Adipose tissue (tissue), 3 donors: ENCODE measurements around the gene FAM110D. TPM values are rescaled to one million over a fixed set of nuclear protein-coding genes. Genes with fewer than 3 reads are reported as not detected.

ENCODE experiments used
- H3K27ac ChIP-seq: one replicate; pipeline ENCODE4 v1.5.1; 2013; ENCODE audit warnings: low read depth, low read length
- WGBS, 3 donors: extraction: QIAGEN DNeasy Blood & Tissue Kit; methylation state at CpG; one replicate each; pipeline ENCODE4 v1.1.7; 2013; 5-methylcytosine and 5-hydroxymethylcytosine counted together
- polyA plus RNA-seq, 3 donors: library from polyadenylated mRNA; stranded (reverse); fragments of 200-250 nt; gene quantifications; one replicate each; pipeline ENCODE4 v1.2.3, GENCODE V29; 2013
- donor health status: healthy with polysubstance abuse.
- donor health status: Bipolar disorder and iron deficiency.
- donor health status: healthy.

Gene FAM110D
- polyA plus RNA-seq, 3 donors = 1.5 to 13.4 (median 13.3) TPM

DNA sequence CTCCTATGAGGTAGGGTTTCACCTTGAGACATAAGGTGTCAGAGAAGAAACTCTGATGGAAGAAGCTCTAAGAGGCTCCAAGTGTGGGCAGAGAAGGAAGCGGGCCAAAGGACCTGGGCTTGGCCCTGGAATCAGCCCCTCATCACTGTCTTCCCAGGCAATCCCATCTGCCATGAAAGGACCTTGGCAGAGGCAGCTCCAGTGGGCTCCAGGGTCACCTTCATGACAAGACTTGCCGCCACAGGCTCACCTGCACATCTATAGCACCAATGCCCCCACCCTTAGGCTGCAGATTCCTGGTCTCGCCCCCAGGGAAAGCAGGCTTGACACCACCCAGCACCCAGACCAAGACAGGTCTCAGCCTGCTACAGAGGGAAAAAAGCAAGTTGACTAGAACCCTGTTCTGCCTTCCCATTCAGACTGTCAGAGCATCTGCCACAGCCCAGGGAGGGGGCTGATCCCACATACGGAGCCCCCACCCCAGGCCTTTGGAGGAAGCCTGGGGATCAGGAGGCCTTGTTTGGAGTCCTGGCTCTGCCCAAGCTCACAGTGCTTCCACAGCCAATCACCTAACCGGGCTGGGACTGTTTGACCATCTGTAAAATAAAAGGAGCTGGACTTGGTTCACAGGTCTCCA, 490 bp upstream of the FAM110D start:
- H3K27ac ChIP-seq = no peak overlapping the region
- 81 to 83% (median 83%) methylated on average over 5 of the region's 5 CpGs for WGBS, 3 donors

DNA sequence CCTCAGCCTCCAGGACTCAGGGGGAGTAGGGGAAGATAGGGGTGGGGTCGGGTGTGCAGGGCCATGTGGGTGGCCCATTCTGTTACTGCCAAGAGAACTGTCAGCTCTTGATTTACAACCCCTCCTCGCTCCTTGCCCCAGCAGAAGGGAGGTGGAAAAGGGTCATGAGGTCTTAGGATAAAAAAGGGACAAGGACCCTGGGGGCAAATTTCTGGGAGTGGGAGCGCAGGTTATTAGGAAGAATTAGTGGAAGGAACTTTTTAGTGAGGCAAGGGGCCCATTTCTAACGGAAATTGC, 812 bp downstream of the FAM110D start:
- 66 to 78% (median 72%) methylated on average over 4 of the region's 4 CpGs for WGBS, 3 donors
- H3K27ac ChIP-seq = no peak overlapping the region

DNA sequence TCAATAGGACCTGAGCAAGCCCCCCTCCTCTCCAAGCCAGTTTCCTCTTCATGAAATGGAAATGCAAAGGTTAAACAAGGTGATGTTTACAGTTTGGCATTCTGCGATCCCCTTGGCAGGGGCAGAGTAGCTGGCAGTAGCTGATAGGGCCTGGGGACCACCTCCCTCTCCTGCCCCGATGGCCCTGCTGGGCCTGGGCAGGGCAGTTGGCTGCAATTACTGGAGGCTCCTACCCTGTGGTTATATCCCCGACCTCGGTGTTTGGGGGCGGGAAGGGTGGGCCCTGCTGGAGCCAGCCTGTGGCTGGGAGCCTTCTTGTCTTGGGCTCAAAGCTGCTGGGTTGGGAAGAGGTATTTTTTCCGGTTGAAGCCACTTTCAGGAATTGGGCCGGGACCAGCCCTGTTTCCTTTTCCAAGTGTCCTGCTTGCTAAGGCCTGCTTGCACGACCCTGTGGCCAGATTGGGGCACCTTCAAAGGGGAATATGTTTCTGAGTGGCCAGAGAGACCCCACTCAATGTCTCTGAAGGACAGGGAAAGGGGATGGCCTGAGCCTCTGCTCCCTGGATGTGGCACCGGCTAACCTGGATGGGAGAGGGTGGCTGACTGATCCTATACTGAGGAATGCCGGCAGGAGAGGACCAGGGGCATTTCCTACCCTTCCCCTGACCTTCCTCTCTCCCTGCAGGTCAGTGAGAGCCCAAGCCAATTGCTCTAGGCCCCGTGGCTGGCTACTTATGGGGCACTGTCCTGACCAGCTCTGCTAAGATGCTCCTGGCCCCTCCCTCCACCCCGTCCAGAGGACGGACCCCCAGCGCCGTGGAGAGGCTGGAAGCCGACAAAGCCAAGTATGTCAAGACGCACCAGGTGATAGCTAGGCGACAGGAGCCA, 1.9 kb downstream of the FAM110D start:
- 40 to 51% (median 49%) methylated on average over 18 of the region's 18 CpGs for WGBS, 3 donors
- no peak overlapping the region for H3K27ac ChIP-seq

DNA sequence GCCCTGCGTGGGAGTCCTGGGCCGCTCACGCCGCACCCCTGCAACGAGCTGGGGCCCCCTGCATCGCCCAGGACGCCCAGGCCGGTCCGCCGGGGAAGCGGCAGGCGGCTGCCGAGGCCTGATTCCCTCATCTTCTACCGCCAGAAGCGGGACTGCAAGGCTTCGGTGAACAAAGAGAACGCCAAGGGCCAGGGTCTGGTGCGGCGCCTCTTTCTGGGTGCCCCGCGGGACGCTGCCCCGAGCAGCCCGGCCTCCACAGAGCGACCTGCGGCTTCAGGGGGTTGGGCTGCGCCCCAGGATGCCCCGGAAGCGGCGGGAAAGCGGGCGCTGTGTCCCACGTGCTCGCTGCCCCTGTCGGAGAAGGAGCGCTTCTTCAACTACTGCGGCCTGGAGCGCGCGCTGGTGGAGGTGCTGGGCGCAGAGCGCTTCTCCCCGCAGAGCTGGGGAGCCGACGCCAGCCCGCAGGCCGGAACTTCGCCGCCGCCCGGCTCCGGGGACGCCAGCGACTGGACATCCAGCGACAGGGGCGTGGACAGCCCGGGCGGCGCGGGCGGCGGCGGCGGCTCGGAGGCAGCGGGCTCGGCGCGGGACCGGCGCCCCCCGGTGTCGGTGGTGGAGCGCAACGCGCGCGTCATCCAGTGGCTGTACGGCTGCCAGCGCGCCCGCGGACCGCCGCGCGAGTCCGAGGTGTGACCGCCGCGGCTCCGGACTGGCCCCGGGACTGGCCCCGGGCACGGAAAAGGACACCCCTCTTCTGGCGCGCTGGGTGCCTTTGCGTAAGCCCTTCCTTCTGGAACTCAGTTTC, 2.7 kb downstream of the FAM110D start:
- WGBS, 3 donors = 1 to 3% (median 3%) methylated on average over 68 to 98 of the region's 98 CpGs
- no peak overlapping the region for H3K27ac ChIP-seq

DNA sequence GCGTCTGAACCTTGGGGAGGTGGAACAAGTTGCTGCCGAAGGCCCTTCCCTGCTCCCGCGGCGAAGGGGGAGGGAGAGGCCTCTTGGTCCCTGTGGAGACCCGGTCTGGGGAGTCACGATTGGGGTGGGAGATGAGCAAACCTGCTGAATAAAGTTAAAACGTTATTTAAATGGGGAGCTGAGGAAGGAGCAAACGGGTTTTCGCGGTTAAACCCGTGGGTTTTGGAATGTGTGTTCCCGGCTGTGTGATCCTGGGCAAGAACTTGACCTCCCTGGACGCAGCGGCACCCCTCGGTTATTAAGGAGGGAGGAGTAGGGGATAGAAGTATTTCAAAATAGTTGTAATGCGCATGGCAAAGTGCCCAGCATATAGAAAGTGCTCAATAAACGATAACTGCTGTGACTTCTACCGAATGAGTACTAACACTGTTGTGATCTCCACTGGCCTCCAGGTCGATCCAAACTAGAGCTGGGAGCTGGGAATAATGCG, 3.4 kb downstream of the FAM110D start:
- 28 to 30% (median 30%) methylated on average over 21 of the region's 21 CpGs for WGBS, 3 donors
- H3K27ac ChIP-seq = no peak overlapping the region

DNA sequence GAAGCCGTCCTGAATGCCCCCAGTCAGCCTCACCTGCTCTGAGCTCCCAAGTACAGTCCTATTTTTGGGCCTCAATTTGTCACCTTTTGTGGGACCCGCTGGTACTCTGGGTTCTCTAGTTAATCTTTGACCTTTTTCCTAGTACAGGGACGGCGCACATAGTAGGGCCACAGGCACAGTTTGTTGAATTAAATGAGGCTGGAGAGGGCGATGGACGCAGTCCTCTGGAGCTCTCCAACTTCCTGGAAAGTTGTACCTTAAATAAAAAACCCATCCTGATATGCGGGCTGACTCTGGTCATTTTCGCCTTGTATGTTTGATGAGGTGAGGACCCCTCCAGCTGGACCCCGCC, 4.8 kb downstream of the FAM110D start:
- no peak overlapping the region for H3K27ac ChIP-seq

DNA sequence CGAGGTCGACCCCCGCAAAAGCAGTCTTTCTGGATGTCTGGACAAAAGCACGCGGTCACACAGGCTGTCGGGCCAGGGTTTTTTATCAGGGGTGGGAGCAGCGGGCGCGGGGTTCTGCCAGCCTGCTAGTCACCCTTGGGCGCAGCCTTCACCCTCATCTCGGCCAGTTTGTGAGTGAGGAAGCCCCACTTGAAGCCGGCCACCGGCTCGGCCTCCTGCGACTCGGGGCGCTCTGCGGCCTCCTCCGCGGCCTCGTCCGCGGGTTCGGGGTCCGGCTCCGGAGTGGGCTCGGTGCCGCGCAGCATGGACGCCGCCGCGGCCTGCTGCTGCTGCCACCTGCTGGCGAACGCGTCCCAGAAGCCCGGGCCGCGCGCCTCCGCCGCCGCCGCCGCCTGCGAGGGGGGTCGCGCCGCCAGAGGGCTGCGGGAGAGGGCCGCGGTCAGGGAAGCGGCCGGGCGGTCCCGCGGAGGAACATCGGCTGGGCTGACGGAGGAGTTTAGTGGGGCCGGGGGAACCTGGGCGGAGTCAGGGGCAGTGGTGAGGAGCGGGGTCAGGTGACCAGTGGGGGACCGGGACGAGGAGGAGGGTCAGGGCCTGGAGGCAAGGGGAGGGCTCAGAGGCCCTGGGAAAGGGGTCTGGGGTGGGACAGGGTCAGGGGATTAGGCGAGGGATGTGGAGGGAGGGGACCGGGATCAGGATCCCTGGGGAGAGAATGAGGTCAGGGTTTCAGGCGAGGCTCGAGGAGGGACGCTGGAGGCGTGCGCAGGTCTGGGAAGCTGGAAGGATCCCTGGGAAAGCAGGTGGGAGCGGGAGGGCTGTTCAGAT, 5.4 kb downstream of the FAM110D start:
- no peak overlapping the region for H3K27ac ChIP-seq

More for the DNA sequence above, 4.8 kb downstream of the FAM110D start:
- 45 to 66% (median 64%) methylated on average over 9 of the region's 9 CpGs for WGBS, 3 donors

DNA sequence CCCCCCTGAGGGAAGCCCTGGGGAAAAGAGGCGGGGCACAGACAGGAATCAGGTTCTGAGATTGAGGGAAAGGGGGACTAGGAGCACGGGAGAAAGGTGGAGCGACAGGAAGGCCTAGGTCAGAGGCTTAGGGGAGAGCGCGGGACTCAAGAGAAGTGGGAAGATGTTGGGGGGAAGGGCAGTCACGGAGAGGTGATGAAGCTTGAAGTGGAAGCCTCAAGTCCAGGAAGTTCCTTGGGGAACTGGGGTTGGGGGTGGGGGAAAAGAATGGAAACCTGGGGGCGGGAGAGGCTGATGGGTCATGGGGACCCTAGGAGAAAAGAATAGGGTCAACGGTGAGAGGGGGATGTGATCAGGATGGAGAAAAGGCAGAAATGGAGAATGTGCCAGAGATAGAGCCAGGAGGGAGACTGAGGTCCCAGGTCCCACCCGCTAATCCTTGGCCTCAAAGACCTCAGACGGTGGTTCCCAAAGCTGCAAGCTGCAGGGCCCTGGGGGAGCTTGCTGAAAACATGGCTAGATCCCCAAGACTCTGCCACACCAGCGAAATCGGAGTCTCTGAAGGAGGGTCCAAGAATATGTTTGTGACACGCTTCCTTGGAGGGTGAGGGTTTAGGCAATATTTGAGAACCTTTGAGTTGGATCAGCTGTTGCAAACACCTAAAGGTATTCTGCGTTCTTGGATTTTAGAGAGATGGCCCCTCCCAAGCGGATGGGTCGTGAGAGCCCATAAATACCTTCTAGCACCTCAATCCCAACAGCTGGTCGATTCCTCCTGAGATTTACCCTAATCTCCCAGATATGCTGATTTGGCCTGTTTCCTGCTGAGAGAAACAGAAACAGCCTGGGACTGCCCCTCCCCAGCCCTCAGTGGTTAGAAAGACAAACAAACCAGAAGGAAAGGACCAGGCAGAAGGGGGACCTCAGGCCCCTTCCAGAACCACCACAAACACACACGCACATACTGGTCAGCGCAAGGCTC, 6.3 kb downstream of the FAM110D start:
- no peak overlapping the region for H3K27ac ChIP-seq
- 67 to 72% (median 70%) methylated on average over 19 of the region's 19 CpGs for WGBS, 3 donors

More for the DNA sequence above, 5.4 kb downstream of the FAM110D start:
- 10 to 13% (median 11%) methylated on average over 56 to 72 of the region's 72 CpGs for WGBS, 3 donors

DNA sequence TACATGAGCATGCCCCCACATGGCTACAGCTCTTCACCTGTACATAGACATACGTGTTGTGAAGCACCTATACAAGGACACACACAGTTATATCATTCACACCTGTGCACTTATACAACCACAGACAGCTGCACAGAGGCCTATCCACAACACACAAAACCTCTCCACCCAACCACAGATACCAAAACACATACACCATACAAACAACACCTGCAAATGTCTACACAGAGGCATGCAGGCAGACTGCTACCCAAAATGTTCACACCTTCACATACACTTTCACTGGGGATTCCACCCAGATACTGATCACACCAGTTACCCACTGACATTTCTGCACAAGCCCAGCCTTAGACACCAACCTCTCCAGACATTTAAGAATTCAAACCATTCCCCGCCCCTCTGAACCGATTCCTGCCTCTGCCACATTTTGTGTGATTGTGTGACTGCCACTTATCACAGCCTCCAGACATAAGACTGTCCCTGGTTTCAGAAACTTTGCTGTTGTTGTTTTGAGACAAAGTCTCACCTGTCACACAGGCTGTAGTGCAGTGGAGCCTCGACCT, 7.9 kb downstream of the FAM110D start:
- 76 to 86% (median 80%) methylated on average over 4 of the region's 4 CpGs for WGBS, 3 donors
- H3K27ac ChIP-seq = no peak overlapping the region

DNA sequence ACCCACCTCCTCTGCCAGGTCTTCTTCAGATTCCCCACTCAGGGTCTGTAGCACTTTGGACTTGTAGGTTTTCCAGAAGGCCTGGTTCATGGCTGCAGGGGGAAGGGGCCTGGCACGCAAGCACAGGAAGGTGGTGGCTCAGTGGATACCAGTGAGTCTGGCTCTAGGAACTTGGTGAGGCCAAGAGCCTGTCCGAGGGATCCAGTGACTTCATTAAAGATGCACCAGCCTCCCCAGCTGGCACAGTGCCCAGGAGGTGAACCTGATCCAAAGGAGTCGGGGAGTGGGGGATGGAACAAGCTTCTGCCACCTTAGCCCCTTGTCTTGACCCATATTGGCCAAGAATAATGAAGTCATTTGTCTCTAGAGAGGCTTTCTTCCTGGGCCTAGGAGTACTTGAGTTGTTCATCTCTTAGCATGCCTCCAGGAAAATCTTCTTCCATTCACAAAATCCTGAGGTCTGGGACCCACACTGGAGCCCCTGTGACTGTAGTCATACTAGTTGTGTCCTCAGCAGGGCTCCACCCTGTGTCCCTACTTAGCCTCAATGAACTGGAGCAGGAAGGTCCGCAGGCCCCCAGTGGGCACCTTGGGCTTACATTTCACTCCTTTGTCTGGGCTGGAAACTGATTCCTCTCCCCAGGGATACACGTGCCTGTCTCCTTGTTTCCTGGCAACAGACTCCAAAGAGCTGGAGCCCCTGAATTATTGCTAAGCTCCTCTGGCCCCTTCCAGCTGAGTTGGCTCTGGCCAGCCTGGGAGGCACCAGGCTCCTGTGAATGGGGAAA, 9.7 kb downstream of the FAM110D start, which contains the start of gene C1orf232:
C1orf232 (minus strand) TSS at position 554 of the 788 bp plus-strand sequence; CDS start at position 90, 464 bp downstream.
- no peak within 1 kb of the TSS for H3K27ac ChIP-seq
- WGBS, 3 donors = 69 to 73% (median 69%) methylated on average over 5 of the region's 5 CpGs

DNA sequence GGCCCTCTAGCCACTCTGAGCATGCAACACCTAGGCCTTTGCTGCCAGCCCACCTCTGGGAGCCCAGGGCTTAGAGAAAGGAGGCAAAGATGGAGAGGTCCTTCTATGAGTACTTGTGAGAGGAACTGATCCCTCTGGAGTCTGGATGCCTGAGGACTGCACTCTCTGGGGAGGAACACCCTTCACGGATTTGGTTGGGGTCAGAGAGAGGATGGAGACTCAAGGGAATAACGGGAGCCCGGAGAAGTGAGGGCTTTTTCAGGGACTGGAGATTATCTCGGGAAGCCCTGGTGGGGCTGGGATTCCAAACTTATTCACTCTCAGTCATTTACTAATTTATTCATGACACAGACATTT, 10.3 kb downstream of the FAM110D start:
- 45 to 60% (median 57%) methylated on average over 4 of the region's 4 CpGs for WGBS, 3 donors
- no peak overlapping the region for H3K27ac ChIP-seq

DNA sequence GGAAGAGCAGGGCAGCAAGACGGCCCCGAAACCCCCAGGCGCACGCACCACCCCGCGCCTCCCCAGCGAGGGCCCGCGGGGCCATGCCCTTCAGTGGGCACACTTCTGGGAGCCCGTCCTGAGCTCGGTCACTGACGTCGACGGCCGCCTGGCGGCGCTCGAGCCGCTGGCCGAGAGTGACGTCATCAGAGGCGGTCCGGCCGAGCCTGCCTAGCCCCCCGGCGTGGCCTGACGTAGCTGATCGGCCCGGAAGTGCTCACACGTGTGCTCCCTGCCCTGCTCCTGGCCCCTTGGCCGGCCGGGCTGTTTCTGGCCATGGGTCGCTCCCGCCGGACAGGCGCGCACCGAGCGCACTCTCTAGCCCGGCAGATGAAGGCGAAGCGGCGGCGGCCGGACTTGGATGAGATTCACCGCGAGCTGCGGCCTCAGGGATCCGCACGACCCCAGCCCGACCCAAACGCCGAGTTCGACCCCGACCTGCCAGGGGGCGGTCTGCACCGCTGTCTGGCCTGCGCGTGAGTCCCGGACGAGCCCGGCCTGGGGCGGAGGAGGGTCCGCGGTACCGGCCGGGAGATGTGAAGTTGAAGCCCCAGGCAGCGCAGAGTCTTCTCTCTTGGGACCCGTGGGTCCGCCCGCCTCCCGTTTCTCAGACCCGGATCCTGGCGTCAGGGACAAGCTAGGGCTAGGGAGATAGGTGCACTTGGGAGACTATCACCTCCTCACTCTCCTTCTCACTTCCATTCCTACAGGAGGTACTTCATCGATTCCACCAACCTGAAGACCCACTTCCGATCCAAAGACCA, 11.0 kb downstream of the FAM110D start, which contains the start of gene ZNF593:
ZNF593 (plus strand) TSS at position 240 of the 803 bp plus-strand sequence; CDS start at position 316, 76 bp downstream.
- WGBS, 3 donors = 1% methylated on average over 62 to 76 of the region's 76 CpGs

DNA sequence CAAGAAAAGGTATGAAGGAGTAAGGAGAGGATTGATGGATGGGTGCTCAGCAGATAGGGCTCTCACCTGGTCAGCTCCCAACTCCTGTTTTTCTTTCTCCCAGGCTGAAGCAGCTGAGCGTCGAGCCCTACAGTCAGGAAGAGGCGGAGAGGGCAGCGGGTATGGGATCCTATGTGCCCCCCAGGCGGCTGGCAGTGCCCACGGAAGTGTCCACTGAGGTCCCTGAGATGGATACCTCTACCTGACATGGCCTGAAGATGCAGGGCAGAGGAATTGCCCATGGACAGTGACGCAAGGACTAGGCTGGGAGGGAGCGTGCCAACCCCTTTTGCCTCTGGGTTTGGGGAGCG, 11.6 kb downstream of the FAM110D start:
- no peak overlapping the region for H3K27ac ChIP-seq
- WGBS, 3 donors = 51 to 69% (median 67%) methylated on average over 9 of the region's 9 CpGs

More for the DNA sequence above, 11.0 kb downstream of the FAM110D start, which contains the start of gene ZNF593:
- no peak within 1 kb of the TSS for H3K27ac ChIP-seq

DNA sequence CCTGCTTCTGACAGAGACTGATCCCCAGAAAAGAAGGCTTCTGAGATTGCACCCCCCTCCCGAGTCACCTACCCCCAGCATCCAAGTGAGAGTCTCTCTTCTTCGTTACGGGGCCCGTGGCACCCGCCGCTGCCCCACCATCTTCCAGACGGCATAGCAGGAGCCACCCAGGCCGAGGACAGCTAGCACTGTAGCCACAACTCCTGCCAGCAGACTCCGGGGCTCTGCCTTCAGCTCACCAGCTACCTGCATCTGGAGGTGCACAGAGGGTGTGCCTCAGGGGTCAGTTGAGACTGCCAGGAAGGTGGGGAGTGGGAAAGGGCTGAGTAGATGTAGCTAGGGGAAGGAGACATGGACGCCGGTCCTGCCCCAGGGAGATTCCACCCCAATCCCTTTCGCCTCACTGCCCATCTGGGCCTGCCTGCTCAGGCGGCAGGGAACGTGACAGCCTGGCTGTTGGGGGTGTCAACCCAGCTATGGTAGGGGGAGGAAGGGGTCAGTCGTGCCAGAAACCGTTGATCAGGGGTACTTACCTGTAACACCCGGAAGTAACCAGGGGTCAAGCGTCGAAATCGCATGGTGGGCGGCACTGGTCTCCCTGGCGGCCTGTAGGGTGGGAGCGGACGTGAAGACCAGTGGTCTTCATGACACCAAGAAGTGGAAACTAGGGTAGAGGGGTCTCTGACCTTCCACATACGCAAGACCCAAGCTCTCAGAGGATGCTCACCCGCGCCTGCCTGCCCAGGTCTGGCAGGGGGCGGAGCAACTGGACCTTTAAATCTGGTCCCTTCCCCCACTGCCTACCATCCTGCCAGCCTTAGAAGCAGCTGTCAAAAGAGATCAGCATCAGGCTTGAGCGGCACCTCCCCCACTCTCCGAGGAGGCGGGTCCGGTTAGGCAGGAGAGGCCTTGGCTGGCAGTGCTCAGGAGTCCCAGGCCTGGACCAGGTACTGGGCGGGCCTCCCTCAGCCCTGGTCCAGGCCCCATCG, 12.5 kb downstream of the FAM110D start, which contains the start of gene ZNF593OS:
ZNF593OS (minus strand) TSS at position 749 of the 989 bp plus-strand sequence; CDS start at position 578, 171 bp downstream.
- H3K27ac ChIP-seq = no peak within 1 kb of the TSS
- WGBS, 3 donors = 92 to 95% (median 93%) methylated on average over 34 of the region's 34 CpGs
